ENCODE data around the gene RTL10.

DNA sequence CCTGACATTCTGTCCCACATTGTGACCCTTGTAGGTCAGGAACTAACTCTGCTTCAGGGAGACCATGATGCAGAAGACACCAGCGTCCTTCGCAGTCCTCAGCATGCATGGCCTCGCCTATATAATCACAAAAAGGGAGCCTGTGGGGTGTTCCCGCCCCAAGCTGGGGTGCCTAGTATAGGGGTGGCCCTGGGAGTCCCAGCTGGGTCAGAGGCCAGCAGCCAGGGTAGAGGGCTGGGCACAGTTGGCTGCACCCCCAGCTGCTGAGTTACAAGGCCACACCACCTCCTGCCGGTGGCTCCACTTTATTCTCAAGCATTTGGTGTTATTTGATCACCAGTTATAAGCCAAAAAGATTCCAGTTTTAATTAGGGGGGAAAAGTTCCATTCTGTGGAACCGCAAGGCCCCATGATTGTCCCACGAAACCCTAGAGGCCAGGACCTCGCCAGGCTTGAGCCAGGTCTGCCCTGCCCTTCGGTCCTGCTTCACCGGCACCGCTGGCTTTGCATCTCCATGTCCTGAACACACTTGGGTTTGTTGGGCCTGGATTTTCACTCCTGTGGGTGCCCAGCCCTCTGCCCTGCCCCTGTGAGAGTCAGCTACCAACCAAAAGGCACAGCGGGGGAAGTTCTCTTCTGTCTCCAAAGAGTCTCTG lies 15.0 kb upstream of the RTL10 start:
- TF ChIP-seq, protein P1, sequence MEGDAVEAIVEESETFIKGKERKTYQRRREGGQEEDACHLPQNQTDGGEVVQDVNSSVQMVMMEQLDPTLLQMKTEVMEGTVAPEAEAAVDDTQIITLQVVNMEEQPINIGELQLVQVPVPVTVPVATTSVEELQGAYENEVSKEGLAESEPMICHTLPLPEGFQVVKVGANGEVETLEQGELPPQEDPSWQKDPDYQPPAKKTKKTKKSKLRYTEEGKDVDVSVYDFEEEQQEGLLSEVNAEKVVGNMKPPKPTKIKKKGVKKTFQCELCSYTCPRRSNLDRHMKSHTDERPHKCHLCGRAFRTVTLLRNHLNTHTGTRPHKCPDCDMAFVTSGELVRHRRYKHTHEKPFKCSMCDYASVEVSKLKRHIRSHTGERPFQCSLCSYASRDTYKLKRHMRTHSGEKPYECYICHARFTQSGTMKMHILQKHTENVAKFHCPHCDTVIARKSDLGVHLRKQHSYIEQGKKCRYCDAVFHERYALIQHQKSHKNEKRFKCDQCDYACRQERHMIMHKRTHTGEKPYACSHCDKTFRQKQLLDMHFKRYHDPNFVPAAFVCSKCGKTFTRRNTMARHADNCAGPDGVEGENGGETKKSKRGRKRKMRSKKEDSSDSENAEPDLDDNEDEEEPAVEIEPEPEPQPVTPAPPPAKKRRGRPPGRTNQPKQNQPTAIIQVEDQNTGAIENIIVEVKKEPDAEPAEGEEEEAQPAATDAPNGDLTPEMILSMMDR (IDR thresholded peaks at IDR 0.05) = no peak
- no peak for TF ChIP-seq POLR2A (IDR thresholded peaks at IDR 0.05)
